PC-3 (cell line): ENCODE results near the gene PLXNA2. TPM values are rescaled to one million over a fixed set of nuclear protein-coding genes. Genes with fewer than 3 reads are reported as not detected.

Experiments used
- ATAC-seq: fragments of 200-7000 bp; cut with Tn5 transposase; 2 replicates; pipeline ENCODE4 v1.9.1; 2020; ENCODE audit warnings: mild to moderate bottlenecking, moderate library complexity
- BruUV-seq: library from RNA; stranded (reverse); fragments of 400-500 nt; replicated peaks from 2 replicates; lab custom pipeline; 2021; lab: Mats Ljungman, UMichigan
- CTCF ChIA-PET: fragments of 300-600 bp; sonication (Branson Sonifier 250); formaldehyde crosslinking; loops from one replicate; lab custom pipeline; 2022; ENCODE audit warnings: antibody characterized with exemption; lab: Charles Lee
- POLR2A ChIA-PET: fragments of 300-600 bp; sonication (Branson Sonifier 250); formaldehyde crosslinking; loops from one replicate; lab custom pipeline; 2022; ENCODE audit warnings: antibody characterized with exemption; ENCODE audit not compliant: unreplicated experiment; lab: Charles Lee
- DNase-seq: peaks from one replicate; pipeline ENCODE4 v3.0.0-alpha.2; 2015
- H2AFZ ChIP-seq: fragments of 300-600 bp; sonication (generic); 2 replicates; pipeline ENCODE4 v1.6.0; 2016; ENCODE audit warnings: antibody characterized with exemption, low read length
- H3F3A ChIP-seq: fragments of 300-600 bp; sonication (generic); one replicate; pipeline ENCODE4 v1.6.0; 2017; ENCODE audit warnings: antibody characterized with exemption, low read length, control low read depth, mild to moderate bottlenecking; ENCODE audit not compliant: unreplicated experiment
- H3K27ac ChIP-seq: fragments of 300-600 bp; sonication (generic); 2 replicates; pipeline ENCODE4 v1.5.1; 2016; ENCODE audit warnings: mild to moderate bottlenecking, low read length
- H3K27me3 ChIP-seq: fragments of 300-600 bp; sonication (generic); 2 replicates; pipeline ENCODE4 v1.6.1; 2016; ENCODE audit warnings: low read length, mixed read lengths
- H3K36me3 ChIP-seq: fragments of 300-600 bp; sonication (generic); 2 replicates; pipeline ENCODE4 v1.6.1; 2016; ENCODE audit warnings: low read depth, mixed run types, low read length, mixed read lengths
- H3K4me1 ChIP-seq: fragments of 300-600 bp; sonication (generic); 2 replicates; pipeline ENCODE4 v1.5.1; 2016; ENCODE audit warnings: low read length; ENCODE audit not compliant: insufficient read depth
- H3K4me2 ChIP-seq: fragments of 300-600 bp; sonication (generic); 2 replicates; pipeline ENCODE4 v1.6.0; 2016; ENCODE audit warnings: low read length
- H3K4me3 ChIP-seq: fragments of 300-600 bp; sonication (generic); 2 replicates; pipeline ENCODE4 v1.5.1; 2016; ENCODE audit warnings: mild to moderate bottlenecking, low read length, mixed read lengths
- H3K79me2 ChIP-seq: fragments of 300-600 bp; sonication (generic); 2 replicates; pipeline ENCODE4 v1.6.1; 2017; ENCODE audit warnings: low read length, mixed read lengths
- H3K9ac ChIP-seq: fragments of 300-600 bp; sonication (generic); 2 replicates; pipeline ENCODE4 v1.6.0; 2016; ENCODE audit warnings: mild to moderate bottlenecking, low read length
- H3K9me2 ChIP-seq: fragments of 300-600 bp; sonication (generic); replicated peaks from 2 replicates; pipeline ENCODE4 v1.6.1; 2016; ENCODE audit warnings: mixed run types, low read length, mixed read lengths
- H3K9me3 ChIP-seq: fragments of 300-600 bp; sonication (generic); 2 replicates; pipeline ENCODE4 v1.6.1; 2016; ENCODE audit warnings: low read length, mixed read lengths
- H4K20me1 ChIP-seq: fragments of 300-600 bp; sonication (generic); 2 replicates; pipeline ENCODE4 v1.6.1; 2016; ENCODE audit warnings: low read length, mixed read lengths
- CTCF ChIP-seq: fragments of 300-600 bp; sonication (generic); conservative IDR thresholded peaks from 2 replicates; pipeline ENCODE4 v1.5.1; 2017; ENCODE audit warnings: antibody characterized with exemption, low read depth, mild to moderate bottlenecking, low read length
- EZH2 ChIP-seq: fragments of 300-600 bp; sonication (generic); IDR thresholded peaks from one replicate; pipeline ENCODE4 v1.6.1; 2017; ENCODE audit warnings: antibody characterized with exemption, mild to moderate bottlenecking, low read length; ENCODE audit not compliant: unreplicated experiment
- EZH2phosphoT487 ChIP-seq: fragments of 300-600 bp; sonication (generic); IDR thresholded peaks from 2 replicates; pipeline ENCODE4 v1.6.1; 2018; ENCODE audit warnings: mild to moderate bottlenecking, antibody characterized with exemption, low read length, borderline replicate concordance
- intact Hi-C: fragments of 100-400 bp; cut with micrococcal nuclease; formaldehyde crosslinking; loops from 2 replicates; pipeline ENCODE4 v1.9.0; 2023
- total RNA-seq: library from RNA; depleted of rRNA; stranded (reverse); fragments of >200 nt; gene quantifications from 2 replicates; pipeline ENCODE4 v1.2.3, GENCODE V29; 2014

Gene PLXNA2
- total RNA-seq, 1 experiment from 2014 or later, result 16.2 TPM

- Histone ChIP-seq H3K27me3 (no peaks in the 10 kb centered on the region), H4K20me1 (no peaks in the 10 kb centered on the region), H3K9ac (no peak overlapping the region), H3K36me3 (no peaks in the 10 kb centered on the region), H3K9me3 (no peaks in the 10 kb centered on the region), H3K4me2 (no peak overlapping the region), H3K4me3 (no peak overlapping the region), H3K27ac (no peak overlapping the region), H3K4me1 (0 out of 2 replicates have a peak, but pooled peaks cover 5% of the 10 kb centered on the region), H3F3A (no peaks in the 10 kb centered on the region), H3K79me2 (no peaks in the 10 kb centered on the region), H3K9me2 (no peaks in the 10 kb centered on the region), H2AFZ (no peak overlapping the region)
- ATAC-seq (no peak), DNase-seq (no peak)
- intact Hi-C loops, result no loop called here
- CTCF ChIA-PET, result no interaction called here
- no TSS peak for BruUV-seq
- POLR2A ChIA-PET, result interaction anchor here (0.6 kb wide), 1 partner anchor 25 kb away, joined by 5 read pairs; no protein-coding TSS in a partner anchor
- TF ChIP-seq EZH2, result no peak
- no peak for TF ChIP-seq EZH2phosphoT487
- TF ChIP-seq CTCF, result no peak
Observed at GRCh38 chr1:208158640-208159554, 85.3 kb downstream of the PLXNA2 start.

DNA sequence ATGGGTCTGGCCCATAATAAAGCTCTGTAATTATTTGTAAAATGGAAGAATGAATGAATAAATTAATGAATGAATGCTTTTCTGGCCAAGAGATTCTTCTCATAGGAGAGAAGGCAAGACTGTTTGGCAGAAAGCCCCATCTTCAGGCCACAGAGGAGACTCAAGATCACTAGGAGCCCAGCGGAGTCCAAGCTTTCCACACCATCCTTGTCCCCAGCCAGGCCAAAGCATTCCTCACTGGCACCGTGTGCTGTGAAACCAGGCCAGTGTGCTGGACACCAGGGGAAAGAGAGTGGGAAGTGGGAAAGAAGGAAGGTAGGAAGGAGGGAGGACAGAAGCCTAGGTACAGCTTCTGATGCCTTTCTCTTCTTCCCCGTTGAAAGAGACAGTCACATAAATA is 86.4 kb downstream of the PLXNA2 start:
- ATAC-seq, result no peak
- intact Hi-C loops, result no loop called here
- no peak overlapping the region for H3K4me3 ChIP-seq

More for the DNA sequence above, 86.4 kb downstream of the PLXNA2 start:
- Histone ChIP-seq H4K20me1 (no peaks in the 10 kb centered on the region), H3K4me2 (no peak overlapping the region), H3K9me2 (no peaks in the 10 kb centered on the region), H3K9me3 (no peaks in the 10 kb centered on the region), H3K9ac (no peak overlapping the region), H2AFZ (no peak overlapping the region), H3K79me2 (no peaks in the 10 kb centered on the region), H3K36me3 (no peaks in the 10 kb centered on the region), H3K27me3 (no peaks in the 10 kb centered on the region), H3F3A (no peaks in the 10 kb centered on the region), H3K27ac (no peak overlapping the region), H3K4me1 (0 out of 2 replicates have a peak, but pooled peaks cover 5% of the 10 kb centered on the region)
- TF ChIP-seq CTCF (no peak), EZH2 (no peak), EZH2phosphoT487 (no peak)
- ChIA-PET POLR2A (no interaction called here), CTCF (no interaction called here)
- DNase-seq, result no peak
- BruUV-seq, result no TSS peak
